MM.1S (cell line): ENCODE measurements around the gene ASPN.

Experiments used
- CTCF ChIP-seq: fragments of 300-600 bp; sonication (generic); IDR thresholded peaks from 2 replicates; pipeline ENCODE4 v1.5.1; 2016; ENCODE audit warnings: antibody characterized with exemption, low read length, mixed read lengths
- EZH2 ChIP-seq: fragments of 300-600 bp; sonication (generic); optimal IDR thresholded peaks from 2 replicates; pipeline ENCODE3; 2017; ENCODE audit warnings: low read depth, mild to moderate bottlenecking, antibody characterized with exemption, low read length, mixed read lengths

GRCh38 chr9:92524881-92525280 lies 42.6 kb upstream of the ASPN start:
- no peak for TF ChIP-seq CTCF
- TF ChIP-seq EZH2, result no peak
